IMR-90 (cell line): ENCODE measurements around the gene IQSEC1. TPM values are rescaled to one million over a fixed set of nuclear protein-coding genes. Genes with fewer than 3 reads are reported as not detected.

Experiments used
- ATAC-seq: fragments of 200-7000 bp; cut with Tn5 transposase; 2 replicates; pipeline ENCODE4 v1.9.1; 2020; ENCODE audit warnings: low read depth, mild to moderate bottlenecking, moderate library complexity
- BruUV-seq: library from RNA; stranded (reverse); fragments of 400-500 nt; replicated peaks from 2 replicates; lab custom pipeline; 2021; lab: Mats Ljungman, UMichigan
- CTCF ChIA-PET: fragments of 300-600 bp; formaldehyde crosslinking; extraction: SDS; loops from one replicate; lab custom pipeline; 2021; ENCODE audit warnings: antibody characterized with exemption; lab: Yijun Ruan, JAX
- POLR2A ChIA-PET: fragments of 300-600 bp; sonication (Branson Sonifier 250); formaldehyde crosslinking; loops from one replicate; lab custom pipeline; 2022; ENCODE audit warnings: antibody characterized with exemption; ENCODE audit not compliant: unreplicated experiment; lab: Charles Lee
- DNase-seq: peaks from one replicate; pipeline ENCODE4 v3.0.0; 2013
- H2AFZ ChIP-seq: replicated peaks from 2 replicates; pipeline ENCODE3; 2013; ENCODE audit warnings: low read length, mild to moderate bottlenecking; ENCODE audit not compliant: poor library complexity
- H2AK5ac ChIP-seq: 2 replicates; pipeline ENCODE4 v1.6.1; 2013; ENCODE audit warnings: low read depth, low read length, inconsistent platforms
- H2AK9ac ChIP-seq: replicated peaks from 2 replicates; pipeline ENCODE3; 2013; ENCODE audit warnings: mild to moderate bottlenecking, low read depth, low read length, moderate library complexity; ENCODE audit not compliant: poor library complexity
- H2BK120ac ChIP-seq: 2 replicates; pipeline ENCODE4 v1.6.1; 2013; ENCODE audit warnings: low read depth, low read length, inconsistent platforms
- H2BK15ac ChIP-seq: 3 replicates; pipeline ENCODE4 v1.6.1; 2013; ENCODE audit warnings: low read depth, low read length, inconsistent platforms
- H2BK20ac ChIP-seq: 2 replicates; pipeline ENCODE4 v1.6.1; 2013; ENCODE audit warnings: low read depth, mild to moderate bottlenecking, inconsistent platforms, low read length, moderate library complexity
- H2BK5ac ChIP-seq: 2 replicates; pipeline ENCODE4 v1.6.1; 2013; ENCODE audit warnings: mild to moderate bottlenecking, low read depth, low read length, inconsistent platforms; ENCODE audit not compliant: poor library complexity, severe bottlenecking
- H3K14ac ChIP-seq: replicated peaks from 2 replicates; pipeline ENCODE4 v1.6.1; 2013; ENCODE audit warnings: low read depth, low read length, inconsistent platforms
- H3K18ac ChIP-seq: 2 replicates; pipeline ENCODE4 v1.6.1; 2013; ENCODE audit warnings: low read depth, low read length, control low read depth
- H3K23ac ChIP-seq: 2 replicates; pipeline ENCODE4 v1.6.1; 2013; ENCODE audit warnings: low read depth, low read length, inconsistent platforms
- H3K27ac ChIP-seq: 2 replicates; pipeline ENCODE4 v1.5.1; 2013; ENCODE audit warnings: mild to moderate bottlenecking, control low read depth, low read length; ENCODE audit not compliant: insufficient read depth
- H3K27me3 ChIP-seq: 2 replicates; pipeline ENCODE4 v1.6.1; 2013; ENCODE audit warnings: low read length; ENCODE audit not compliant: control insufficient read depth, insufficient read depth
- H3K36me3 ChIP-seq: 2 replicates; pipeline ENCODE4 v1.6.1; 2013; ENCODE audit warnings: low read length, mixed read lengths; ENCODE audit not compliant: control insufficient read depth, insufficient read depth
- H3K4ac ChIP-seq: 2 replicates; pipeline ENCODE4 v1.6.1; 2013; ENCODE audit warnings: low read depth, low read length, inconsistent platforms
- H3K4me1 ChIP-seq: 2 replicates; pipeline ENCODE4 v1.6.1; 2013; ENCODE audit warnings: low read length, mixed read lengths; ENCODE audit not compliant: control insufficient read depth, insufficient read depth
- H3K4me2 ChIP-seq: 2 replicates; pipeline ENCODE4 v1.6.1; 2013; ENCODE audit warnings: low read depth, mild to moderate bottlenecking, control low read depth, low read length, moderate library complexity
- H3K4me3 ChIP-seq: 2 replicates; pipeline ENCODE4 v1.5.1; 2013; ENCODE audit warnings: low read depth, mild to moderate bottlenecking, control low read depth, low read length, moderate library complexity; ENCODE audit not compliant: insufficient read depth
- H3K56ac ChIP-seq: 2 replicates; pipeline ENCODE4 v1.6.1; 2013; ENCODE audit warnings: low read length, inconsistent platforms; ENCODE audit not compliant: insufficient read depth; ENCODE audit errors: extremely low read depth
- H3K79me1 ChIP-seq, 2 experiments: 2 replicates each; pipeline ENCODE4 v1.6.1; 2013; ENCODE audit warnings: low read length in 2 of 2, inconsistent platforms in 1 of 2, low read depth in 1 of 2
- H3K9ac ChIP-seq: 2 replicates; pipeline ENCODE4 v1.6.1; 2013; ENCODE audit warnings: low read depth, low read length, control low read depth
- H3K9me1 ChIP-seq: 2 replicates; pipeline ENCODE4 v1.6.1; 2013; ENCODE audit warnings: low read length, inconsistent platforms; ENCODE audit not compliant: insufficient read depth
- H3K9me3 ChIP-seq: 2 replicates; pipeline ENCODE4 v1.6.1; 2013; ENCODE audit warnings: low read length; ENCODE audit not compliant: control insufficient read depth, insufficient read depth
- H4K20me1 ChIP-seq: 2 replicates; pipeline ENCODE4 v1.6.1; 2013; ENCODE audit warnings: low read length, inconsistent platforms; ENCODE audit not compliant: insufficient read depth
- H4K5ac ChIP-seq: 2 replicates; pipeline ENCODE4 v1.6.1; 2013; ENCODE audit warnings: mild to moderate bottlenecking, low read depth, low read length, control low read depth
- H4K8ac ChIP-seq, 2 experiments: 2 replicates each; pipeline ENCODE4 v1.6.1; 2013; ENCODE audit warnings: low read depth in 2 of 2, low read length in 2 of 2, control low read depth in 1 of 2, inconsistent platforms in 1 of 2
- H4K91ac ChIP-seq: 2 replicates; pipeline ENCODE4 v1.6.1; 2013; ENCODE audit warnings: low read depth, low read length, inconsistent platforms; ENCODE audit not compliant: insufficient read depth
- BHLHE40 ChIP-seq: fragments of 150-350 bp; IDR thresholded peaks from 2 replicates; pipeline ENCODE4 v1.6.1; 2016; ENCODE audit warnings: mild to moderate bottlenecking, low read depth, low read length
- CHD1 ChIP-seq: IDR thresholded peaks from 2 replicates; pipeline ENCODE4 v1.6.1; 2012; ENCODE audit warnings: low read depth, low read length, improper control_type of control experiment
- MAZ ChIP-seq: IDR thresholded peaks from 2 replicates; pipeline ENCODE4 v1.6.1; 2012; ENCODE audit warnings: low read depth, mild to moderate bottlenecking, low read length, improper control_type of control experiment, moderate library complexity, borderline replicate concordance
- NFE2L2 ChIP-seq: fragments of 150-350 bp; IDR thresholded peaks from 2 replicates; pipeline ENCODE4 v1.6.1; 2016; ENCODE audit warnings: low read depth, mild to moderate bottlenecking, low read length
- POLR2A ChIP-seq: IDR thresholded peaks from 2 replicates; pipeline ENCODE4 v1.6.1; 2012; ENCODE audit warnings: mild to moderate bottlenecking, low read depth, low read length
- RCOR1 ChIP-seq: IDR thresholded peaks from 2 replicates; pipeline ENCODE4 v1.6.1; 2012; ENCODE audit warnings: mild to moderate bottlenecking, low read length, improper control_type of control experiment; ENCODE audit not compliant: insufficient replicate concordance
- WGBS, 2 experiments: methylation state at CpG; one replicate each; pipeline versions ENCODE4 v1.1.5 to v1.1.7; 2013; ENCODE audit warnings: missing lambda C conversion rate in 2 of 2; ENCODE audit not compliant: insufficient read length in 1 of 2; ENCODE audit errors: extremely low coverage in 2 of 2; 5-methylcytosine and 5-hydroxymethylcytosine counted together
- dilution Hi-C: fragments of 300-500 bp; cut with HindIII; formaldehyde crosslinking; loops from one replicate; pipeline ENCODE4 v1.14.3; 2018; ENCODE audit warnings: low sequenced_read_pairs; ENCODE audit not compliant: unreplicated experiment
- in situ Hi-C: fragments of 300-500 bp; cut with MboI; formaldehyde crosslinking; loops from 3 replicates; pipeline ENCODE4 v1.14.3; 2019; ENCODE audit warnings: low sequenced_read_pairs, inconsistent platforms, mixed read lengths
- intact Hi-C: fragments of 100-400 bp; cut with micrococcal nuclease; formaldehyde crosslinking; loops from 2 replicates; pipeline ENCODE4 v1.10.0; 2022
- polyA plus RNA-seq, 3 experiments: library from polyadenylated mRNA; depleted of rRNA; stranded (reverse); fragments of >200 nt; gene quantifications; 2 replicates each; pipeline ENCODE4 v1.2.3, GENCODE V29; 2012; ENCODE audit warnings: low replicate concordance in 1 of 3
- total RNA-seq: library from RNA; depleted of rRNA; stranded (reverse); fragments of >200 nt; gene quantifications from 2 replicates; pipeline ENCODE4 v1.2.3, GENCODE V29; 2012
- TF ChIP-seq, protein P1 (sequence below): fragments of 150-350 bp; IDR thresholded peaks from 2 replicates; pipeline ENCODE4 v1.6.1; 2016; ENCODE audit warnings: low read depth, mild to moderate bottlenecking, low read length, moderate library complexity, borderline replicate concordance

The IQSEC1 gene
- total and polyA plus RNA-seq, 2 of the 4 experiments (the other 2 are of a cell fraction) = 5.9 to 11.9 TPM

DNA sequence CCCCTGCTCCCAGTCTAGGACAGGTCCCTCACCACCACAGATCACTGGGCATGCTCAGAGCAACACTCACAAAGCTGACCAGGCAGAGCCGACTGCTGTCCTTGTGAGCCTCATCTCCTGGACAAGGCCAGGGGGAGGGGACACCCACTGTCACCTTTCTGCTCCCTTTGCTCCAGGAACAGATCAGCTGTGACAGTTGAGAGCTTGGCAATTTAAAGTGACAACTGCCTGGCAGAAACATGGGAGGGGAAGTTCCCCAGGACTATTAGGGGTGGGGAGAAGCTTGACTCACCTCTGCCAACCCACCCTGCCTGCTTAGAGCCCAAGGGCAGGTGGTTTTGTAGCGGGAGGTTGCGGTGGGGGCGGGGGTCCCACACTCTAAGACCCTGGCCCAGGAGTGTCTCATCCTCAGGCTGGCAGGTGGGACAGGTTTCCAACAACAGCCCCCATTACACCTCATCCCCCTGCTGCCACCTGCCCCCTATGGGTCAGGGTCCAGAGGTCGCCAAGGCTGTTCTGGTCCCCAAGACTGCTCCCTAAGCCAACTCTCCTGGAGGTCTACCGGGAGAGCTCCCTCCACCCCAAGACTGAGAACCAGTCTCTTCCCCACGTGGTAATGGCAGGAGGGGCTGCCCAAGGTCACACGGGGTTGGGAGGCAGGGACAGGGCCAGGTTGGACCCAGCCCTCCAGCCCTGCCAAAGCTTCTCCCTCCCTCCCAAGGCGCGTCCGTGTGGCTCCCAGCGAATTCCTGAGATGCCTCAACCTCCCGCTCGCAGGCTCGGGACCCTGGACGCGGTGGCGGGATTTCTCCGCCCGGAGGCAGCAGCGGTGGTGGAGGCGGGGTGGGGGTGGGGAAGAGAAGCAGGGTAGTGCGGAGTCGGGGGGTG, 80.4 kb downstream of the IQSEC1 start (continued):
- no peak for TF ChIP-seq RCOR1
- TF ChIP-seq BHLHE40 = no peak
- TF ChIP-seq POLR2A = no peak

DNA sequence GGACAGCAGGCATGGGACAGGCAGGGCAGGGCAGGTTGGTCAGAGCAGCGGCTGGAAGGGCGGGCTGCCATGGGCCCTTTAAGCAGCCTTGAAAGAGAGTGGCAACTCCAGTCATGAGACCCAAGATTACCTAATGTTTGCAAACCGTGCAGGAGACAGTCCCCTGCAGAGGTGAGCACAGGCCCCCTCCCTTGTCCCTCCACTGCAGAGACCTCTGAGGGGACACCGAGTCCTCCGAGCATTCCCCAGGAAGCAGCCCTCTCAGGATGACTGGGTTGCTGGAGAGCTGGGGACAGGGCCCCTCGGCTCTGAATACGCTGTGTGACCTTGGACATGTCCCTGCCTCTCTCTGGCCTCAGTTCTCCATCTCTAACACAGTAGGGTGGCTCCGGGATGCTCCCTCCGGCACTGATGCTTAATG, 81.4 kb downstream of the IQSEC1 start:
- Histone ChIP-seq H3K9me3 (no peaks in the 10 kb centered on the region), H3K56ac (no peak overlapping the region), H3K79me1 (peaks cover 2 to 30% of the 10 kb centered on the region in 2 experiments; a peak in 2 of 4 replicates), H3K4me1 (peaks cover 36% of the 10 kb centered on the region), H3K4me3 (no peak overlapping the region), H3K27me3 (no peaks in the 10 kb centered on the region), H3K18ac (no peak overlapping the region), H4K5ac (no peak overlapping the region), H2AK9ac (no peak overlapping the region), H3K9me1 (peaks cover 18% of the 10 kb centered on the region; the same call in 1 of the 2 replicates), H4K8ac (no peak overlapping the region), H3K4ac (peak overlapping the region; percentile 34), H3K36me3 (no peaks in the 10 kb centered on the region), H2BK5ac (peak overlapping the region; percentile 2), H3K27ac (no peak overlapping the region), H4K20me1 (no peaks in the 10 kb centered on the region; the same call in 1 of the 2 replicates), H2AK5ac (peak overlapping the region; percentile 54), H2BK20ac (no peak overlapping the region), H3K14ac (peak overlapping the region; percentile 56; the same call in 1 of the 2 replicates), H2AFZ (no peak overlapping the region), H3K9ac (no peak overlapping the region), H4K91ac (peak overlapping the region; percentile 68; the same call in 1 of the 2 replicates), H3K4me2 (no peak overlapping the region), H3K23ac (no peak overlapping the region), H2BK15ac (no peak overlapping the region), H2BK120ac (peak overlapping the region; percentile 80)
- DNase-seq = no peak
- WGBS, 2 experiments = 80% methylated on average over 4 of the region's 9 CpGs; no CpG with 5 or more reads in 1 of the 2 experiments
- POLR2A ChIA-PET = no interaction called here
- no TSS peak for BruUV-seq
- ATAC-seq = no peak
- CTCF ChIA-PET = no interaction called here
- intact Hi-C loops = no loop called here
- TF ChIP-seq MAZ = no peak
- no peak for TF ChIP-seq CHD1
- TF ChIP-seq NFE2L2 = no peak
- TF ChIP-seq, protein P1, sequence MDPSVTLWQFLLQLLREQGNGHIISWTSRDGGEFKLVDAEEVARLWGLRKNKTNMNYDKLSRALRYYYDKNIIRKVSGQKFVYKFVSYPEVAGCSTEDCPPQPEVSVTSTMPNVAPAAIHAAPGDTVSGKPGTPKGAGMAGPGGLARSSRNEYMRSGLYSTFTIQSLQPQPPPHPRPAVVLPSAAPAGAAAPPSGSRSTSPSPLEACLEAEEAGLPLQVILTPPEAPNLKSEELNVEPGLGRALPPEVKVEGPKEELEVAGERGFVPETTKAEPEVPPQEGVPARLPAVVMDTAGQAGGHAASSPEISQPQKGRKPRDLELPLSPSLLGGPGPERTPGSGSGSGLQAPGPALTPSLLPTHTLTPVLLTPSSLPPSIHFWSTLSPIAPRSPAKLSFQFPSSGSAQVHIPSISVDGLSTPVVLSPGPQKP = no peak
- no peak for TF ChIP-seq POLR2A
- dilution Hi-C loops = no loop called here
- in situ Hi-C loops = no loop called here
